K562 (cell line): ENCODE results near the gene RFT1. TPM values are rescaled to one million over a fixed set of nuclear protein-coding genes. Genes with fewer than 3 reads are reported as not detected.

Source experiments
- ATF7 ChIP-seq: fragments of 450-650 bp; IDR thresholded peaks from 2 replicates; pipeline ENCODE4 v1.7.1; 2014; ENCODE audit warnings: mild to moderate bottlenecking, moderate library complexity
- ETS2 ChIP-seq: IDR thresholded peaks from 2 replicates; pipeline ENCODE4 v1.6.1; 2016; ENCODE audit warnings: borderline replicate concordance, missing genetic modification characterization, mild to moderate bottlenecking, moderate library complexity, missing compliant biosample characterization; ENCODE audit not compliant: poor library complexity, severe bottlenecking
- HMGN3 ChIP-seq: IDR thresholded peaks from 2 replicates; pipeline ENCODE4 v1.6.1; 2011; ENCODE audit warnings: borderline replicate concordance, low read depth, mild to moderate bottlenecking, mixed read lengths, low read length; ENCODE audit not compliant: insufficient read length; ENCODE audit errors: extremely low read depth
- IRF1 ChIP-seq: sonication (generic); formaldehyde crosslinking; IDR thresholded peaks from 2 replicates; pipeline ENCODE4 v1.8.0; 2022; ENCODE audit warnings: missing genetic modification reagents, mild to moderate bottlenecking, borderline replicate concordance
- NCOA4 ChIP-seq: fragments of 450-650 bp; IDR thresholded peaks from 2 replicates; pipeline ENCODE4 v1.6.1; 2018; ENCODE audit warnings: mild to moderate bottlenecking; ENCODE audit not compliant: partially characterized antibody
- PHF20 ChIP-seq: fragments of 450-650 bp; IDR thresholded peaks from 2 replicates; pipeline ENCODE4 v1.6.1; 2018; ENCODE audit not compliant: partially characterized antibody
- PKNOX1 ChIP-seq: fragments of 450-650 bp; IDR thresholded peaks from 2 replicates; pipeline ENCODE4 v1.6.1; 2016
- POLR2A ChIP-seq: fragments of 450-650 bp; conservative IDR thresholded peaks from 2 replicates; pipeline ENCODE4 v1.6.1; 2016
- RHOXF2B ChIP-seq: fragments of 250-450 bp; sonication (Bioruptor Pico); conservative IDR thresholded peaks from 2 replicates; pipeline ENCODE4 v1.5.1; 2021
- TBP ChIP-seq: optimal IDR thresholded peaks from 2 replicates; pipeline ENCODE3; 2011; ENCODE audit warnings: low read depth, low read length, improper control_type of control experiment
- ZBTB40 ChIP-seq, 2 experiments: fragments of 450-650 bp in 1 of 2; sonication (generic) in 1 of 2; formaldehyde crosslinking in 1 of 2; IDR thresholded peaks; 2 replicates each; pipeline versions ENCODE4 v1.7.1 to v1.9.0; 2016 to 2022; ENCODE audit warnings: inconsistent platforms in 1 of 2, mild to moderate bottlenecking in 1 of 2, missing genetic modification reagents in 1 of 2
- ZNF347 ChIP-seq: fragments of 450-650 bp; formaldehyde crosslinking; IDR thresholded peaks from 2 replicates; pipeline ENCODE4 v1.4.0; 2020; ENCODE audit warnings: low read depth, mild to moderate bottlenecking, moderate library complexity
- ZNF696 ChIP-seq: fragments of 250-450 bp; sonication (Bioruptor Pico); conservative IDR thresholded peaks from 2 replicates; pipeline ENCODE4 v1.4.0; 2020; ENCODE audit warnings: mild to moderate bottlenecking, moderate library complexity
- ZNF740 ChIP-seq, 3 experiments: fragments of 200-800 bp in 1 of 3; sonication (Bioruptor generic) in 1 of 3; sonication (generic) in 1 of 3; formaldehyde crosslinking in 1 of 3; IDR thresholded peaks; 2 replicates each; pipeline versions ENCODE4 v1.6.1 to v1.8.0; 2016 to 2022; ENCODE audit warnings: mild to moderate bottlenecking in 2 of 3, missing compliant biosample characterization in 2 of 3, missing genetic modification characterization in 2 of 3, missing genetic modification reagents in 1 of 3
- polyA plus RNA-seq, 8 experiments: library from polyadenylated mRNA; depleted of rRNA in 4 of 8; stranded (reverse) in 5 of 8; unstranded in 3 of 8; fragments of >200 nt; fragmentation: Nextera tagmentation in 2 of 8; fragmentation: Illumina TruSeq in 1 of 8; extraction: Ambion mirVana in 2 of 8; extraction: Trizol in 1 of 8; gene quantifications; 2 replicates each; pipeline versions ENCODE4 v1.2.1 to v1.2.3, GENCODE V29; 2011 to 2014; ENCODE audit warnings: inconsistent platforms in 1 of 8, missing spikeins in 1 of 8
- total RNA-seq, 7 experiments: library from RNA; depleted of rRNA in 6 of 7; stranded (reverse); fragments of >200 nt in 6 of 7; fragmentation: Illumina TruSeq in 2 of 7; extraction: Trizol in 2 of 7; gene quantifications; 2 replicates each; pipeline versions ENCODE4 v1.2.1 to v1.2.3, GENCODE V29; 2011 to 2021; ENCODE audit warnings: low replicate concordance in 1 of 7

Gene RFT1
- total and polyA plus RNA-seq, 9 of the 15 experiments (the other 6 are each of a cell fraction or from before 2014, with no cell fraction given) = 4.4 to 23.8 (median 8.9) TPM

- TF ChIP-seq RHOXF2B = no peak
- no peak for TF ChIP-seq ZBTB40 (IDR thresholded peaks at IDR 0.05)
- no peak for TF ChIP-seq ZBTB40 (CRISPR knock-in tag; IDR thresholded peaks at IDR 0.05)
- TF ChIP-seq PKNOX1 = no peak
- peak; percentile 63; the same call in 1 of the 2 replicates for TF ChIP-seq POLR2A
- peak; percentile 94 for TF ChIP-seq ZNF740 (CRISPR knock-in tag; IDR thresholded peaks at IDR 0.05)
- peak in 1 of 2 experiments; percentile 91; a peak in 2 of 4 replicates for TF ChIP-seq ZNF740 (tag; IDR thresholded peaks at IDR 0.05)
- TF ChIP-seq ATF7 = peak; percentile 23; the same call in 1 of the 2 replicates
- TF ChIP-seq TBP = peak; percentile 23
- peak; percentile 47 for TF ChIP-seq PHF20
- no peak for TF ChIP-seq ZNF696 (CRISPR knock-in tag)
- no peak for TF ChIP-seq ETS2 (tag)
- TF ChIP-seq ZNF347 (CRISPR knock-in tag) = no peak
- no peak for TF ChIP-seq NCOA4
- peak; percentile 51 for TF ChIP-seq HMGN3
- no peak for TF ChIP-seq IRF1 (CRISPR knock-in tag)
- TF ChIP-seq, all 486 proteins: peak for 30
Observed at GRCh38 chr3:53045518-53046170, 84.6 kb downstream of the RFT1 start, which contains the start of gene SFMBT1 (continued).
